ENCODE measurements around the gene SHB. TPM values are rescaled to one million over a fixed set of nuclear protein-coding genes. Genes with fewer than 3 reads are reported as not detected.
A peak's percentile ranks its signal among the peaks of the same experiment; 100 is the strongest.

The SHB gene
- total and polyA plus RNA-seq, 2 of the 13 experiments (the other 11 are each of a cell fraction or from before 2014, with no cell fraction given) = 19.4 to 20.7 TPM

- TF ChIP-seq DRAP1 (CRISPR knock-in tag; IDR thresholded peaks at IDR 0.05) (peak; percentile 42), ESRRA (CRISPR knock-in tag; IDR thresholded peaks at IDR 0.05; ENCODE audit: low read depth) (peak; percentile 93), NRL (CRISPR knock-in tag; IDR thresholded peaks at IDR 0.05; ENCODE audit: borderline replicate concordance) (no peak), ZEB1 (IDR thresholded peaks at IDR 0.05; ENCODE audit: insufficient replicate concordance, low read depth) (no peak), ZNF503 (CRISPR knock-in tag; IDR thresholded peaks at IDR 0.05) (peak; percentile 79; the same call in 1 of the 2 replicates), ZNF574 (CRISPR knock-in tag; IDR thresholded peaks at IDR 0.05) (peak; percentile 75), ZNF138 (CRISPR knock-in tag; IDR thresholded peaks at IDR 0.05; ENCODE audit: low read depth) (no peak), PTBP1 (IDR thresholded peaks at IDR 0.05; ENCODE audit: low read depth, low read length, poor library complexity, severe bottlenecking) (no peak), PRMT3 (CRISPR knock-in tag; IDR thresholded peaks at IDR 0.05; ENCODE audit: borderline replicate concordance, low read depth) (no peak), ZSCAN29 (CRISPR knock-in tag; conservative IDR thresholded peaks at IDR 0.05) (0 out of 2 replicates have a peak, but pooled peaks have one; percentile 86), PRDM4 (CRISPR knock-in tag; IDR thresholded peaks at IDR 0.05; ENCODE audit: borderline replicate concordance) (no peak), SOX6 (IDR thresholded peaks at IDR 0.05) (no peak), SOX6 (CRISPR knock-in tag; IDR thresholded peaks at IDR 0.05) (peak; percentile 85), RNF219 (CRISPR knock-in tag; IDR thresholded peaks at IDR 0.05) (no peak), ARNTL (CRISPR knock-in tag; IDR thresholded peaks at IDR 0.05) (peak; percentile 87), THAP11 (CRISPR knock-in tag; IDR thresholded peaks at IDR 0.05) (peak; percentile 47)
- TF ChIP-seq, protein P1, sequence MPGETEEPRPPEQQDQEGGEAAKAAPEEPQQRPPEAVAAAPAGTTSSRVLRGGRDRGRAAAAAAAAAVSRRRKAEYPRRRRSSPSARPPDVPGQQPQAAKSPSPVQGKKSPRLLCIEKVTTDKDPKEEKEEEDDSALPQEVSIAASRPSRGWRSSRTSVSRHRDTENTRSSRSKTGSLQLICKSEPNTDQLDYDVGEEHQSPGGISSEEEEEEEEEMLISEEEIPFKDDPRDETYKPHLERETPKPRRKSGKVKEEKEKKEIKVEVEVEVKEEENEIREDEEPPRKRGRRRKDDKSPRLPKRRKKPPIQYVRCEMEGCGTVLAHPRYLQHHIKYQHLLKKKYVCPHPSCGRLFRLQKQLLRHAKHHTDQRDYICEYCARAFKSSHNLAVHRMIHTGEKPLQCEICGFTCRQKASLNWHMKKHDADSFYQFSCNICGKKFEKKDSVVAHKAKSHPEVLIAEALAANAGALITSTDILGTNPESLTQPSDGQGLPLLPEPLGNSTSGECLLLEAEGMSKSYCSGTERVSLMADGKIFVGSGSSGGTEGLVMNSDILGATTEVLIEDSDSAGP (CRISPR knock-in tag; IDR thresholded peaks at IDR 0.05; ENCODE audit: borderline replicate concordance) = peak; percentile 54; the same call in 1 of the 2 replicates
These were observed 9.6 kb downstream of the SHB start (continued) for GRCh38 chr9:38059233-38059936.

Measured in HepG2 (cell line).